HFF-Myc (cell line): ENCODE results near the gene LCMT2.

Experiments used
- DNase-seq: peaks from one replicate; pipeline ENCODE4 v3.0.0-alpha.2; 2011; ENCODE audit warnings: low read depth; ENCODE audit errors: extremely low read depth
- H3K4me3 ChIP-seq: replicated peaks from 2 replicates; pipeline ENCODE4 v1.5.1; 2011; ENCODE audit warnings: low read depth, mild to moderate bottlenecking, control low read depth, low read length
- TF ChIP-seq, protein P1 (sequence below): IDR thresholded peaks from 2 replicates; pipeline ENCODE4 v1.5.1; 2012; ENCODE audit warnings: mild to moderate bottlenecking, low read depth, low read length, control low read depth; ENCODE audit errors: missing control alignments

The LCMT2 gene

DNA sequence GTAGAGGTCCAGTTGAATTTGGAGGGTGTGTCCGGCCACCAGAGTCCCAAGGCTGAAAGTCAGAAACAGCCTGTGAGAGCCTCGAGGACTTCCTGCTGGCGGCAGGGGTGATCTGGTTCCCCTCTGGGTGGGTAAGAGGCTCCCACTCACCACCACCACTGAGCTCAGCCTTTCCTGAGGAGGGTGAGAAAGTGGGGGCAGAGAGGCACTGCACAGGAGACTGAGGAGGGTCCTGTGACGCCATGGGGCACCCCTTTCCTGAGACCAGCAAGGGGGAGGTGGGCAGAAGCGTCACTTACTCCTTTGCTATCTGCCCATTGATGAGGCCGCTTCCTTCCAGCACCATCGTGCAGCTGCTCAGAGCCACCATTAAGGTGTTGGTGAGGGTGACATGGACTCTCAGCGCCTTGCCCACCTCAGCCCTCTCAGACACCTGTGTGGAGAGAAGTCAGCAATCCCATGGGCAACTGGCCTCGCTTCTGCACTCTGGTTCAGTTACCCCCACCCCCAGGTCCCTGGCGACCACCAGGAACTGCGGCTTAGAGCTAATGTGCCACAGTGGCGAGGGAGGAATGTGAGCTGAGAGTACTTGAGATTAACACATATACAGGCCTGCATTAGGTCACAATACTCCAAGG lies 53.7 kb downstream of the LCMT2 start:
- TF ChIP-seq, protein P1, sequence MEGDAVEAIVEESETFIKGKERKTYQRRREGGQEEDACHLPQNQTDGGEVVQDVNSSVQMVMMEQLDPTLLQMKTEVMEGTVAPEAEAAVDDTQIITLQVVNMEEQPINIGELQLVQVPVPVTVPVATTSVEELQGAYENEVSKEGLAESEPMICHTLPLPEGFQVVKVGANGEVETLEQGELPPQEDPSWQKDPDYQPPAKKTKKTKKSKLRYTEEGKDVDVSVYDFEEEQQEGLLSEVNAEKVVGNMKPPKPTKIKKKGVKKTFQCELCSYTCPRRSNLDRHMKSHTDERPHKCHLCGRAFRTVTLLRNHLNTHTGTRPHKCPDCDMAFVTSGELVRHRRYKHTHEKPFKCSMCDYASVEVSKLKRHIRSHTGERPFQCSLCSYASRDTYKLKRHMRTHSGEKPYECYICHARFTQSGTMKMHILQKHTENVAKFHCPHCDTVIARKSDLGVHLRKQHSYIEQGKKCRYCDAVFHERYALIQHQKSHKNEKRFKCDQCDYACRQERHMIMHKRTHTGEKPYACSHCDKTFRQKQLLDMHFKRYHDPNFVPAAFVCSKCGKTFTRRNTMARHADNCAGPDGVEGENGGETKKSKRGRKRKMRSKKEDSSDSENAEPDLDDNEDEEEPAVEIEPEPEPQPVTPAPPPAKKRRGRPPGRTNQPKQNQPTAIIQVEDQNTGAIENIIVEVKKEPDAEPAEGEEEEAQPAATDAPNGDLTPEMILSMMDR: no peak
- DNase-seq: no peak
- no peak overlapping the region for H3K4me3 ChIP-seq

GRCh38 chr15:43275740-43276562 lies 54.4 kb downstream of the LCMT2 start:
- TF ChIP-seq, protein P1: no peak
- no peak for DNase-seq
- H3K4me3 ChIP-seq: no peak overlapping the region

- TF ChIP-seq, protein P1: no peak
- no peak overlapping the region for H3K4me3 ChIP-seq
- DNase-seq: no peak
These were observed 56.2 kb downstream of the LCMT2 start for GRCh38 chr15:43274136-43274535.
